ENCODE data around the gene CABLES2.
"Not testable (repeated sequence)": the region's sequence is repeated elsewhere in the genome, so short reads cannot be mapped to it uniquely, and the experiment has no call there.

The CABLES2 gene

DNA sequence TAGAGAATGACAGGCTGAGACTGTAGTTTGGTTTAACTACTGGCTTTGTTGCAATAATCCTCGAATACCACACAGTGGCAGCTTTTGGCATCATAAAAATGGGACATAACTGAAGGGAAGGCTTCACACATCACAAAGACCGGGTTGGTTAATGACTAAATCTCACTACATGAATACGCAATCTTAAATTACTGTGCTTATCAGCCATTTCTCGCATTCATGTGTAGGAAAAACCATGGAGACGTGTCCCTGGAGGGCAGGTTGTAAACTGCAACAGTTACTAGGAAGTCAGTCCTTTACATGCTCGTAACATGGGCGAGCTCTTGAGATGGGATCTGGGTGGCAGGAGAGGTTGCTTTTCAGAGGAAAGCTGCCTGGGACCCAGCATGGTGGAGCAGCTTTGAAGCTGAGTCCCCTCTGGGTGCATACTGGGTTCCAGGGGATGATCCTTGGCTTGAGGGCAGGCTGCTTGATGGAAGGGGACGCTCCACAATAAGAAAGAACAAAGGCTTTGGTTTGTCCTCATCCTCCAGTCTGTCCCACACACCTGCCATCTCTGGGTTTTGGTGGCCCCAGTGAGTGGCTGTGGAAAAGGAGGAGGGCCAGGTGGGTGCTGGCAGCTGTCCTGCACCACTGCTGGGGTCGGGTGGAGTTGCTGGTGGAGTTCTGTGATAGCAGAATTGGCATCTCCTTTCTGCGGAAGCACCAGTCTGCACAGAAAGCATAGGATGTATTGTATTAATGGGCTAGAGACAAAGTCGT, 18.1 kb downstream of the CABLES2 start:
- DNase-seq, result no peak

DNA sequence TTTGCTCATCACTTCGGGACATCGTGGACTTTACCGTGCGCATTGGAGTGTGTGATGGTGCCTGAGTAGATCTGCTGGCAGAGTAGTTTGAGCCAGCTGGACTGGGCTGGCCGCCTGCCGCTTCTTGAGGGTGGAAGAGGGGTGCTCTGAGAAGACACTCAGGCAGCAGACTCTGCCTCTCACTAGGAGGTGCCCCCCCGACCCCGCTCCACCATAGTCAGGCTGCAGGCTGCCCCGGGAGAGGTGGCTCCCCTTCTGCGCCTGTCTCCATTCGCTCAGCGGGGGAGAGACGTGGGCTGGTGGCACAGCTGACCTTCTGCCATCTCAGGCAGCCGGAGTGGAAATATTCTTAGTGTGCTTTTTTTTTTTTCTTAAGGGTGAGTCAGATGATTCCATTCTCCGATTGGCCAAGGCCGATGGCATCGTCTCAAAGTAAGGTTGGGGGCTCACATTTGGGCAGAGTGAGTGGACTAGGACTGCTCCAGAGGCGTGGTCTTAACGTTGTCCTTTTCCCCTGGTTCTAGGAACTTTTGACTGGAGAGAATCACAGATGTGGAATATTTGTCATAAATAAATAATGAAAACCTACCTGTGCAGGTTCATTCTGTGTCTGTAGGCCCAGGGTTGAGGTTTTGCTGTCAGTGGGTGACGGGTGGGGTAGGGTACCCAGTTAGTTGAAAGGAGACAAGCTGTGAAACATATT, 19.0 kb downstream of the CABLES2 start:
- no peak for DNase-seq

DNA sequence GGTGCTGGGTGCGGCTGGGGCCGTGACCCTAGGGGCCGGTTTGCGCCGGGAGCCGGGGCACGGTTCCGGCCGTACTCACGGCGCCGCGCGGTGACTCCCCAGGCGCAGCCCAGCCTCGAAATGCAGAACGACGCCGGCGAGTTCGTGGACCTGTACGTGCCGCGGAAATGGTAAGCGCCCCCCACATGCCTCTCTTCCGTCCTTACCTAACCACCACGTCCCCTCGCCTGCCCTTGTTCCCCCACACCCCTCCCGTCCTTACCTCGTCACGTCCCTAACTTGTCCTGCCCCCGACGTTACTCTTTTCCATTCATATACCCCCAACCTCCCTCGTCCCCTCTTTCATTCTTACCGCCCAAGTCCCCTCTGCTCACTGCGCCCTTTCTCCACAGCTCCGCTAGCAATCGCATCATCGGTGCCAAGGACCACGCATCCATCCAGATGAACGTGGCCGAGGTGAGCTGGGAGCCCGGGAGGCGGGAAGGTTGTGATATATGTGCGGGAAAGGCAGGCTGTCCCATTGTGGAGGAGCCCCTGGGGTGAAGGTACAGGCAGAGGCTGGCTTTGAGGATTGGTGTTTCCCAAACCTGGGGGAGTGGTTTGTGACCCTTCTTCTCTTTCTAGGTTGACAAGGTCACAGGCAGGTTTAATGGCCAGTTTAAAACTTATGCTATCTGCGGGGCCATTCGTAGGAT, 19.7 kb downstream of the CABLES2 start:
- peak in 1 of 6 experiments; percentile 34 for DNase-seq

DNA sequence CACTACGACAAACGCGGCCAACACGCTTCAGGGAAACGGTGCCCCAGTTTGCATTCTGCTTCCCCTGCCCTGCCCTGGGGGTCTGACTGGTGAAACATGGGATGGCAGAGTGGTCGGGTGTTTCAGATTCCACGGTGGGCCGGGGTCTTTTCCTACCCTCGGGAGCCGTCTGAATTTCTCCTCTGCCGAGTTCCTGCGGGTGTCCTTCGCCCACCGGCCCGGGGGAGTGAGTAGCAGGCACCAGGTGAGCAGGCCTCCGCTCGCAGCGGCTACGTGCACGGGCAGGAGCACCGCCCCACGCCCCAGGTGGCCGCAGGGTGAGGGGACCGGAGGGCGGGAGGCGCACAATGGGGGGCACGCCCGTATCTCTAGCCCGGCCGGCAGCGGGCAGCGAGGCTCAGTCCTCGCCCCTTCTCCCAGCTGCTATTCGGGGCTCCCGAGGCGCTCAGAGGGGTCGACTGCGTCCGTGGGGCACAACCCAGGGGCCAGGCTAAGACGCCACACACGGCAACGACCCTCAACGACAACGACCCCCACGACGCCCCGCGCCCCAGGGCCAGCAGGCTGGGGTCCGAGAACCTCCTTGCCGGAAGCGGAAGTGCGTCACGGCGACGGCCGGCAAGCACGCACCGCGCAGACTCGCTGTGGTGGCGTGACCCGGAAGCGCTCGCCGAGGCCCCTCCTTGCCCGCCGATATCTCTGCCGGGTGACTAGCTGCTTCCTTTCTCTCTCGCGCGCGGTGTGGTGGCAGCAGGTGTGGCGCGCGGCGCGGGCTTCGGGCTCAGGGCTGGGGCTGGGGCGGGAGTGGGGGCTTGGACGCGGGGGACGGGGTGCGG, 20.5 kb downstream of the CABLES2 start, which contains the start of gene RPS21:
RPS21 (plus strand) TSS at position 721 of the 836 bp plus-strand sequence. CDS start 236 bp downstream, outside the sequence.
- DNase-seq, result peak; percentile 81 to 93 (median 88)

DNA sequence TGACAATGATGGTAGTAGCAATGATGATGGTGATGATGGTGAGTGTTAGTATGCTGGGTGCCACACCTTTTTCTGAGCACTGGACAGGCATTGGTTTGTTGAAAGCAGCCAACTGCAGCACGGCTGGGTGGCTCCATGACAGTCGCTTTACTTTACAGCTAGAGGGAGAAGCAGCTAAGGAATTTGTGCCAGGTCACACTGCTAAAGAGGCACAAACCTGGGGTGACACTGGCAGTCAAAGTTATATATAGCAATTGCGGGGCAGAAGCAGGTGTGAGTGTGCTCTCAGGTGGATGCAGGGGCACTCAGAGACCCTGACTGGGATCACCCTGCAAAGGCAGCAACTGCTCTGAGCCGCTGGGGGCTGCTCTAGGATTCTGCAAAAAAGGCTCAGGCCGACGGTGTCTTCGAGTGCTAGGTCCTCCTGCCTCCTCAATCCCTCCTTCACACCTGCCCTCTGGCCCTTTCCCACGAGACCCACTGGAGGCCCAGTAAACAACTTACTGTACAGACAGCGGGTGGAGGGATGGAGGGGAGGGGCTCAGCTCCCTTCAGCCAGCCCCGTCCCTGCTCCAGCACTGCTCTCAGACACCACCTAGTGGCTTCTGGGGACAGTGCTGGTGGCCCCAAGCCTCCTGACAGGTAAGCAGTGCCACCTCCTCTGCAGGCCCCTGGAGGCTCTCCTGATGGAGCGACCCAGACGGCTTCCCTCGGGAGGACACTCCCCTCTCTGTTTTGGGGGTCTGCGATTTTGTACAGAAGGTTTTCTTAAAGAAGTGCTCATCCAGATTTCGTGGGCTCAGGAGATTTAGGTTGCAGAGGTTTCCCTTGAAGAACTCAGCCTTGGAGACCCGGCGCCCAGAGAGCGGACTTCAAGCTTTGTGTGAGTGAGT, 24.5 kb downstream of the CABLES2 start:
- DNase-seq, result peak; percentile 51 to 79 (median 70)

DNA sequence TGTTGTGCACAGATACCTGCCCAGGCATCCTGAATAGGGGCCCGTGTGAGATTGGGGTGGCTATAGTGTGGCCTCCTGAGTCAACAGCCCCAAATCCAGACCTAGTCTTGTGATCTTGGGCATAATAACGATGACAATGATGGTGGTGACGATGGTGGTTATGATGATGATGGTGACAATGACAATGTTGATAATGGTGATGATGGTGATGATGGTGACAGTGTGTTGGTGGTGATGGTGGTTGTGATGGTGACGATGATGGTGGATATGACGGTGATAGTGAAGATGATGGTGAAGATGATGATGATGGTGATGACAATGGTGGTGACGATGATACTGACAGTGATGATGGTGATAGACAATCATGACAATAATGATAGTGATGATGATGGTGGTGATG, 25.2 kb downstream of the CABLES2 start:
- DNase-seq, result no peak

DNA sequence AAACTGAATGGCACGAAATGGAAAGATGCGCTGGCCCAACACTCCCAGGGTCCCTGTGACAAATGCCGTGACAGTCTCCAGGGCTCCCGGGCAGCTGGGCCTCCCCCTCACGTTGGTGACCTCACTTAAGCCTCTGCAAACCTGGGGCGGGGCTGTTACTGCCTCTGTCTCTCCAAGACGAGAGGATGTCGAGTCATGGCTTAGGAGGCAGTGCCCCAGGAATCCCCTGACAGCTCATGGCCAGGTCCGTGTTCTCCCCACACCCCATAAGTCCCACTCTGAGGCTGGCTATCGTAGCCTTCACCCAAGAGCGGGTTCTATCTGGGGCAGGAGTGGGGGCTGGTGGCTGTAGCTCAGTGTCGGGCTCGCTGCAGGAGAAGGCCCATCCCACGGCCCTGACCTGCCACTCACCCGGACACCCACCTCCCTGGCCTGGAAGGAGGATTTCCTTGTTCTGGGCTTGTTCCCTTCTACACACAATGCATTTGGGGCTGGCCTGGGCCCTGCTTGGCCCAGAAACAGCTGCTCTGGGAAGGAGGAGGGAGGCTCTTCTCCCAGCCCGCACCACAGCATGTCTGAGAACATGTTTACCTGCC, 25.8 kb downstream of the CABLES2 start:
- DNase-seq, result no peak

DNA sequence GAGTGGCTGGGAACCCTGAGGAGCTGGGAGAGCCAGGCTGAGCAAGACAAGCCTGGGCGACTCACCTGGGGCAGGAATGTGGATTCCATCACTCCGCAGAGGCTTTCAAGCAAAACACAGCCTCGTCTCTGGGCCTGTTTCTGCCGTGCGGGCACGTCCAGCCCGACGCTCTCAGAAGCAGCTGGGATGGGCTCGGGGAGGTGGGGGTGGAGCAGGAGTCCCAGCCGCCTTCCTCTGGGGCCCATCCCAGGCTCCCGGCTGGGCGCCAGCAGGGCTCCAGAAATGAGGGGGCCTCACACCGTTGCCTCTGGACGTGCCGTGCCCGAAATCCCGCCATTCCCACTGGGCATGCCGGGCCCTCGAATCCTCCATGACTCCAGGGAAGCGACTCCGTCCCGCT, 28.9 kb downstream of the CABLES2 start:
- no peak for DNase-seq

DNA sequence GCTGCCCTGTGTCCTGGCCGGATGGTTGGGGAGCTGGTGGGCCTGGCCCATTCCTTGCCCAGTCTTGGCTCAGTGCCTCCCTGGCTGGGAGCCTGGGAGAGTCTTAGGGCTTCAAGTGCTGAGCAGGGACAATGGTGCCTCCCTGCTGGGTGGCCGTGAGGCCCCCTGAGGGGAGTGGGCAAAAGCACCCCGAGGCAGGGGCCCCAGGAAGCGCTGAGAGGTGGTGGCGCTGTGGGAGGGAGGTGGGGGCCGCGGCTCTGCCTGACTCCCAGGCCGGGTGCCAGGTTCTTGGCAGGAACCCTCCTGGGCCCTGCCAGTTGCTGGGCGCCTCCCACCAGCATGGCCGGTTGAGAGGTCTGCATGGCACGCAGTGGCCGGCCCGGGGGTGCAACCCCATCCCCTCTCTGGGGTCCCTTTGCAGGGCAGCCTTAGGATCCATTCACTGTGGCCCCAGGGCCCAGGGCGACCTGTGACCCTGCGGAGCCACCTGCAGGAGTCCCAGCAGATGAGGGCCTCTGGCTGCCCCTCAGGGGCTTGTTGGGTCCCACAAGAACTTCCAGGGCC, 29.4 kb downstream of the CABLES2 start:
- DNase-seq, result no peak

DNA sequence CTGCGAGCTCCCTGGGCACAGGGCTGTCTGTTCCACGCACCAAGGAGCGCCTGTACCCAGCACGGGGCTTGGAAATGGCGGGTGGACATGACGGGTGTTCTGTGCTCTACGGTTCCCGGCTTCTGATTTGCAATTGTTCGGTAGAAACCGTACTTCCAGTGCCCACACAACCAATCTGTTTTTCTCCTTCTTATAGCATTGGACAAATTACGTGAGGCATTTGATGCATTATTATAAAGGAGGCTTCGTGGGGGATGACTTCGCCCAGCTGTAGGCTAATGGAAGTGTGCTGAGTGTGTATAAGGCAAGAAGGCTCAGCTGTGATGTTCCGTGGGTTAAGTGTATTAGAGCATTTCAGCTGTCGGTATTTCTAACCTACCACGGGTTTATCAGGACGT, 30.0 kb downstream of the CABLES2 start:
- DNase-seq, result no peak

DNA sequence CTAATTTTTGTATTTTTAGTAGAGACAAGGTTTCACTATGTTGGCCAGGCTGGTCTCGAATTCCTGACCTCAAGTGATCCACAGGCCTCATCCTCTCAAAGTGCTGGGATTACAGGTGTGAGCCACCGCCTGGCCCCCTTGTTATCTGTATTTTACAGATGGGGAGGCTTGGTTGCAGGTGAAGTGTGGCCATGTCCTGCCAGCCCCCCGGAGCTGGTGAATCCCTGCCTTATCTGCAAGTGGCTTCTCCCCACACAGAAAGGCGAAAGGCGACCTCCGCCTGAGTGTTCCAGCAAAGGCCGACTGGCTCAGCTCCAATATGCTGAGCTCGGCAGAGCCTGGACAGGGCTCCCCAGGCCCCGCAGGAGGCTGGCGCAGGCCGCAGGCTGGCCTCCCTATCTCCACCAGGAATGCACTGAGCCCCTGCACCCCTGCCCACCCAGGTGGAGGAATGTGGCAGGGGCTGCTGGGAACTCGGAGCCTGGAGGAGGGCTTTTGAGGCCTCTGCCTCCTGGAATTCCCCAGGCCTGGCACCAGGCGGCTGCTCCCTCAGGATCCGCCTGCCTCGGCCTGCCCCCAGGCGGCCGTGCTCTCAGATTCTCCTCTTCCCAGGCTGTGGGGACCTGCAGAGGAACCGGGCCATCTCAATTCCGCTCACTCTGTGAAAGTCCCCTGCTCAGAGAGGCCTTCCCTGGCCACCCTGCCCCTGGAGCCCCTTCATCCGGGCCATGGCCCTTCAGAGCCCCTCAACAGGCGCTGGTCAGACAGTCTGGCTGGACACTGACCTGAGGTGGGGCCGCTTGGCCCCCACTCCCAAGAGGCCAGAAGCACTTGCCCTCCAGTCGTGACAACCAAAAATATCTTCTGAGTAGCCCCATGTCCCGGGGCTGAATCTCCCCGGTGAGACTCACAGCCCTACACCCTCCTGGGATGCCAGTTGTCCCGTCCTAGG, 30.7 kb downstream of the CABLES2 start:
- DNase-seq, result no peak

DNA sequence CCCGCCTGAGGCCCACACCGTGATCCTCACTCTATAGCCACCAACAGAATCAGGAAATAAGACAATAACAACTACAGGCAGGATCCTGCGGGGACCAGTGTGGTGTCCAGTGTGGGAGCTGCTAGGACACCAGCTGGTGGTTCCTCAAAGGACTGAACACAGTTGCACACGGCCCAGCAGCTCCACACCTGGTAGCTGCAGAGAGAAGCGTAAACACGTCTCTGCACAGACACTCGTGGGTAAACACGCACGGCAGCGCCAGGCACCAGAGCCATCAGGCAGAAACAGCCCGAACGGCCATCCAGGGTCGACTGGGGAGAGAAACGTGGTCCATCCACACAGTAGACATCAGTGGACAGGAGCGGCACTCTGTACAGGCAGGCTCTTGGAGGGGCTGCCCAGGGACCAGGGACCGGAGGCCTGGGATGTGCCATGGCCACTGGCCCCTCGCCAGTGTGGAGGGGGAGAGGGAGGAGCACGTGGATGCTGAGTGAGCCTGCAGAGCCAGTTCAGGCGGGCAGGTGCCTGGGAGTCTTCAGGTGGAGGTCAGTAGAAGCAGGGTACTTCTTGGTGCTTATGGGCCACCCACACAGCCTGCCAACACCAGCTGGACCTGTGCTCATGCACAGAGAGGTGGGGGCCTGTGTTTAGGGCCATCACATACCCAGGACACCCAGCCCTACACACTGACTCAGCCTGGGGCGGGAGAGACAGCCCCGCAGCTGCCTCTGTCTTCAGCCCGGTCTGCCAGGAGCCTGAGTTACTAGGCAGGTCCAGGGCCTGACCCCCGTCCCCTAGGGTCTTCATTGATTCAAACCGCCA, 32.5 kb downstream of the CABLES2 start:
- DNase-seq, result no peak

DNA sequence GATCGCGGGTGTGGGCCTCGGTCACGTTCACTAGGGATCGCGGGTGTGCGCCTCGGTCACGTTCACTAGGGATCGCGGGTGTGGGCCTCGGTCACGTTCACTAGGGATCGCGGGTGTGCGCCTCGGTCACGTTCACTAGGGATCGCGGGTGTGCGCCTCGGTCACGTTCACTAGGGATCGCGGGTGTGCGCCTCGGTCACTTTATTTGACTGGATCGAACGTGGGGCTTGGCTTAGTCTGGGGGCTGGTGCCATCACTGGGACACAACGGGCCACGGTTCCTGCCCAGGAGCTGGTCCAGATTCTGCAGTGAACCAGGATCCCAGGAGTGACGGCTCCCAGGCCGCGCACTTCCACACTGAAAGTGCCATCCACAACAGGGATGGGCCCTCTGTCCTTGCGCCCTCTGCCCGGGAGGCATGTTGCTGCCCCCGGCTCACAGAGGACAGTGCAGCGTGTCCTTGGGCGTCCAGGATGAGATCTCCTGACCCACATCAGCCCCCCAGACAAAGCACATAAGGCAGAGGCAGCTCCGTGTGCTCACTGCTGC, 33.4 kb downstream of the CABLES2 start:
- not testable (repeated sequence) for DNase-seq

DNA sequence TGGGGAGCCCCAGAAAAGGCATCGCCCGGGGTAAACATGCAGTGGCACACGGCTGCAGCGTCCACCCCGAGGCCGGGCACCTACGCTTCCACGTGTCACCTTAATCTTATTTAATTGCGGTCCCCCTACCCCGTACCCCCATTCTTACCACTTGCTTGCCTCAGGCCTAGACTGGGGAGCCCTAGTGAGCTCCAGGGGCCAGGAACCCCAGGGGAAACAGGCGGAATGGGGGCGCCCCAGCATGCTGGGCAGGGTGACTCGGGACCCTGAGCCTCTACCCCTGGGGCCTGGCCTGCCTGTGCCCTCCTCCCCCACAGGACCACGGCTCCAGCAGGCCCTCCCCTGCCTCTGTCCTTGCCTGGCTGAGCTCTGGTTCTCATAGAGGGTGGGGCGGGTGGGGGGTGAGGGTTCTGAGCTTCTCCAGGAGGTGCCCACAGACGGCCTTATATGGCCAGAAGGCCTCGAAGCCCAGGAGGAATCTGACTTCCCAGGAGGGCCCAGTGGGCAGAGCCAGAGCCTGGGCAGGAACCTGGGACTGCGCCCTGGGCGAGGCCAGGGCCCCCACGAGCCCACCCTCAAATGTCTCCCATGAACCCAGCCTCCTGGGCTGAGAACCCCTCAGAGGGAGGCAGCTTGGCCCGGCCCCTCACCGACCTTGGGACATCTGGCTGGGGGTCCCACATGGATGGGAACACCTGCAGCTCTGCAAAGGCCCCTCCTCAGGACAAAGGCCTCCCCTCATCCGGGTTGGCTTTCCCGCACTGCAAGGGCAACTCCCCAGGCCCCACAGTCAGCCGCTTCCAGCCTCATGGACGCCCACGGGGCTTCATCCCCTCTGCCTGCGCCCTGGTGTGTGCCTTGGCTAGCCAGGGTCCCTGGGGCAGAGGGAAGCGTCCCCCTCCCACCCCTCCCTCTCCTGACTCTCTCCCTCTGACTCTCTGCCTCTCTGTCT, 34.8 kb downstream of the CABLES2 start:
- DNase-seq, result no peak

DNA sequence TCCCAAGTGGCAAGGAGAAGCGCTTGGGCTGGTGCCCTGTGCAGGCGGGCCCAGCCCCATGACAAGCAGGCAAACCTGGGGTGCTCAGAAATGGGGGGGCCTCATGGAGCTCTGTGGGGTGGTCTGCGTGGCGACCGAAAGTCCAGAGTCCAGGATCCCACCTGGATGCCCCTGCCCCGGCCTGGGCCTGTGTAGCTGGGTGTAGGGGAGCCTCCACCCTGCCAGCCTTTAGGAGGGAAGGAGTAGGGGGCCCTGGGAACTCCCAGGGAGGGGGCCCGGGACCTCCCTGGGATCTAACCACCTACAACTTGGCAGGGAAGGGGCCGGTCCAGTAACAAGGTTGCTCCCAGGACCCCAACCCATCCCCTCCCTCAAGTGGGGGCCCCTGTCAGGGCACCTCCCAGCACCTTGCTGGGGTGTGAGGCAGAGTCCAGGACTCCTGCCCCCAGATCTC, 35.5 kb downstream of the CABLES2 start:
- no peak for DNase-seq

DNA sequence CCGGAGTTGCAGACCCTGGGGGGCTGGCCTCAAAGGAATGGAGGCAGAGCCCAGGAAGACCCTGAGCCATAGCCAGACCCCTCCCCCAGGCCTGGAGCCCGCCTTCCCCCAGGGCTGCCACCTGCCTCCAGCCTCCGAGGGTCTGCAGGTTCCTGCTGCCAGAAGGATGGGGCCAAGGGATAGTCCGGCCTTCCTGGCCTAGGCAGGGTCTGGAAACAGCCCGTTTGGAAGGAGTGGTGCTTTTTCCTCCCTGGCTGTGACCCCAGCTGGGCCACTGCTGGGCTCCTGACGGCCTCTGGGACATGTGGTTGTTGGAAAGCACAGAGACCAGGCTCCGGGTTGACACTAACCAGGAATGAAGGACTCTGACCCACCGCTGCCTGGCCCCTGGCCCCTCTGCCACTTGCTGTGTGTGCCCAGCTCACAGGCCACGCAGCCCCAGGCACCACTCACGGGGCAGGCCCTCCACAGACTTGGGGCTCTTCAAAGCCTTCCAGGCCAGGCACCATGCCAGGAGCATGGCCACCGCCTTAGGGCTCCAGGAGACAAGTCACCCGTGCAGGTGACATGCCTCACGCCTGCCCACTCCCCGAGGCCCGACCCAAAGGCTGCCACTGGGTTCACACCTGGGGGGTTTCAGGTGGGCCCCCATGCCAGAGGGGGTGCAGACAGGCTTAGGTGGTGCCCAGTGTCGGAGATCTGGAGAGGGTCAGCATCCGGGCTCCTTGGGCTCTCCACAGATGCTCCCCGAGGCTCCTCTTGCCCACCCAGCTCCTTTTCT, 36.1 kb downstream of the CABLES2 start:
- no peak for DNase-seq

Data from stimulated activated naive CD4-positive, alpha-beta T cell (primary cell).